Measurements from ENCODE around the gene THSD4. TPM values are rescaled to one million over a fixed set of nuclear protein-coding genes. Genes with fewer than 3 reads are reported as not detected.

Gene THSD4
- total RNA-seq, 1 experiment from 2014 or later: 36.3 TPM

GRCh38 chr15:71630475-71630809, 515.2 kb downstream of the THSD4 start:
- no peak for DNase-seq (ENCODE audit: unreplicated experiment)
- Mint-ChIP-seq H3K4me1 (ENCODE audit: insufficient read depth, unreplicated experiment) (no peaks in the 10 kb centered on the region), H3K36me3 (ENCODE audit: insufficient read depth, unreplicated experiment) (no peaks in the 10 kb centered on the region), H3K4me3 (ENCODE audit: unreplicated experiment) (no peak overlapping the region), H3K9me3 (ENCODE audit: unreplicated experiment) (no peaks in the 10 kb centered on the region), H3K27ac (ENCODE audit: low read depth, unreplicated experiment) (no peak overlapping the region), H3K27me3 (ENCODE audit: insufficient read depth, unreplicated experiment) (no peaks in the 10 kb centered on the region)
- CTCF ChIA-PET: interaction anchor here (1.0 kb wide), 1 partner anchor 21 kb away, joined by 3 read pairs; no protein-coding TSS in a partner anchor
- intact Hi-C loops (cut with micrococcal nuclease): no loop called here
- POLR2A ChIA-PET: interaction anchor here (1.1 kb wide), 1 partner anchor 14 kb away, joined by 3 read pairs; no protein-coding TSS in a partner anchor
- TF ChIP-seq CTCF (IDR thresholded peaks at IDR 0.05; ENCODE audit: unreplicated experiment): no peak
- no TSS peak for BruUV-seq (replicated peaks)

- no peak overlapping the region for H3K4me3 Mint-ChIP-seq (ENCODE audit: unreplicated experiment)
- H3K27me3 Mint-ChIP-seq (ENCODE audit: insufficient read depth, unreplicated experiment): no peaks in the 10 kb centered on the region
- no peak for DNase-seq (ENCODE audit: unreplicated experiment)
- ChIA-PET CTCF (no interaction called here), POLR2A (no interaction called here)
- H3K9me3 Mint-ChIP-seq (ENCODE audit: unreplicated experiment): no peaks in the 10 kb centered on the region
- no TSS peak for BruUV-seq (replicated peaks)
- no peak overlapping the region for H3K27ac Mint-ChIP-seq (ENCODE audit: low read depth, unreplicated experiment)
- H3K36me3 Mint-ChIP-seq (ENCODE audit: insufficient read depth, unreplicated experiment): no peaks in the 10 kb centered on the region
- no peaks in the 10 kb centered on the region for H3K4me1 Mint-ChIP-seq (ENCODE audit: insufficient read depth, unreplicated experiment)
- intact Hi-C loops (cut with micrococcal nuclease): no loop called here
- TF ChIP-seq CTCF (IDR thresholded peaks at IDR 0.05; ENCODE audit: unreplicated experiment): no peak
These were observed 517.4 kb downstream of the THSD4 start for GRCh38 chr15:71632576-71633195.

- intact Hi-C loops (cut with micrococcal nuclease): no loop called here
- TF ChIP-seq CTCF (IDR thresholded peaks at IDR 0.05; ENCODE audit: unreplicated experiment): no peak
- ChIA-PET CTCF (interaction anchor here (0.6 to 1.0 kb wide), 5 partner anchors 13 to 182 kb away, joined by 3 read pairs; no protein-coding TSS in a partner anchor), POLR2A (interaction anchor here (0.7 kb wide), 1 partner anchor 9 kb away, joined by 3 read pairs; no protein-coding TSS in a partner anchor)
- no peaks in the 10 kb centered on the region for H3K27me3 Mint-ChIP-seq (ENCODE audit: insufficient read depth, unreplicated experiment)
- BruUV-seq (replicated peaks): no TSS peak
- no peak overlapping the region for H3K27ac Mint-ChIP-seq (ENCODE audit: low read depth, unreplicated experiment)
- no peaks in the 10 kb centered on the region for H3K9me3 Mint-ChIP-seq (ENCODE audit: unreplicated experiment)
- H3K36me3 Mint-ChIP-seq (ENCODE audit: insufficient read depth, unreplicated experiment): no peaks in the 10 kb centered on the region
- no peak overlapping the region for H3K4me3 Mint-ChIP-seq (ENCODE audit: unreplicated experiment)
- no peak for DNase-seq (ENCODE audit: unreplicated experiment)
- no peaks in the 10 kb centered on the region for H3K4me1 Mint-ChIP-seq (ENCODE audit: insufficient read depth, unreplicated experiment)
These were observed 519.7 kb downstream of the THSD4 start for GRCh38 chr15:71634820-71635560.

GRCh38 chr15:71635735-71636134, 520.5 kb downstream of the THSD4 start:
- no peak overlapping the region for H3K4me3 Mint-ChIP-seq (ENCODE audit: unreplicated experiment)
- DNase-seq (ENCODE audit: unreplicated experiment): no peak
- H3K27ac Mint-ChIP-seq (ENCODE audit: low read depth, unreplicated experiment): no peak overlapping the region
- no peaks in the 10 kb centered on the region for H3K9me3 Mint-ChIP-seq (ENCODE audit: unreplicated experiment)
- intact Hi-C loops (cut with micrococcal nuclease): no loop called here
- no TSS peak for BruUV-seq (replicated peaks)
- ChIA-PET POLR2A (no interaction called here), CTCF (interaction anchor here (0.6 to 1.0 kb wide), 5 partner anchors 14 to 181 kb away, joined by 3 read pairs; no protein-coding TSS in a partner anchor)
- TF ChIP-seq CTCF (IDR thresholded peaks at IDR 0.05; ENCODE audit: unreplicated experiment): no peak
- no peaks in the 10 kb centered on the region for H3K27me3 Mint-ChIP-seq (ENCODE audit: insufficient read depth, unreplicated experiment)
- H3K36me3 Mint-ChIP-seq (ENCODE audit: insufficient read depth, unreplicated experiment): no peaks in the 10 kb centered on the region
- no peaks in the 10 kb centered on the region for H3K4me1 Mint-ChIP-seq (ENCODE audit: insufficient read depth, unreplicated experiment)

Data from MCF 10A (cell line).